MV-4-11 (cell line): ENCODE results near the gene ADK.
"Not testable (repeated sequence)": the region's sequence is repeated elsewhere in the genome, so short reads cannot be mapped to it uniquely, and the experiment has no call there.

ENCODE experiments used
- DNase-seq: peaks from one replicate; lab custom pipeline; 2025; lab: John Stamatoyannopoulos, UW

The ADK gene

DNA sequence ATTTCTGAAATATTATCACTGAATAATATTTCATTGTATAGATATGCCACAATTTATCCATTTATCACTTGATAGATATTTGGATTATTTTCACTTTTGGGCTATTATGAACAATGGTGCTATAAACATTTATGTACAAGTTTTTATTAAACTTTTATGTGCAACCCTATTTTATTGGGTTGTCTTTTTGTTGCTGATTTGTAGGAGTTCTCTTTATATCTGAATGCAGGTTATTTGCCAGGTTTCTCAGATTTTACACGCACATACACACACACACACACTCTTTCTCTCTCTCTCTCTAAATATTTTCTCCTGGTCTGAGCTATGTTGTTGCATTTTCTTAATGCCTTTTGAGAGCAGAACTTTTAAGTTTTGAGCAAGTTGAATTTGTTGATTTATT is 36.2 kb downstream of the ADK start:
- no peak for DNase-seq

DNA sequence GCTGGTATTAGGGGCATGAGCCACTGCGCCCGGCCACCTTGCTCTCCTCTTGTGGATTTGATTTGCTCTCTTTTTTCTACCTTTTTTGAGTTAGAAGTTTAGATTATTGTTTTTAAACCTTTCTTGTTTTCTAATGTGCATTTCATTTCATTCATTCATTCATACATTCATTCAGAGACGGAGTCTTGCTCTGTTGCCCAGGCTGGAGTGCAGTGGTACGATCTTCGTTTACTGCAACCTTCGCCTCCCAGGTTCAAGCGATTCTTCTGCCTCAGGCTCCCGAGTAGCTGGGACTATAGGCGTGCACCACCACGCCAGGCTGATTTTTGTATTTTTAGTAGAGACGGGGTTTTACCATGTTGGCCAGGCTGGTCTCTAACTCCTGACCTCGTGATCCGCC is 37.6 kb downstream of the ADK start:
- not testable (repeated sequence) for DNase-seq

DNA sequence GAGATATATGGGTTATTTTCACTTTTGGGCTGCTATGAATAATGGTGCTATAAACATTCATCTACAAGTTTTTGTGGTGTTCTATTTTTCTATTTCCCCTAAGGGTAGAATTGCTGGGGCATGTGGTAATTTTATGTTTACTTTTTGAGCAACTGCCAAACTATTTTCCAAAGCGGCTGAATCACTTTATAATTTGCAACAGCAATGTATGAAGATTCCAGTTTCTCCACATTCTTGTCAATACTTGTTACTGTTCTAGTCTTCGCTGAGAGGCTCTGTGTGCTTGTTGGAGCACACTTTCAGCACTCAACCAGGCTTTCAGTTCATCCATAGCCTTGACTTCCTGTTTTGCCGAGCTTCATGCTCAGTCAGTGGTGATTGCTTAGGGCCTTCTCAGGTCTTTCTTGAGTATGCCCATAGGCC is 39.0 kb downstream of the ADK start:
- DNase-seq: peak; percentile 72

DNA sequence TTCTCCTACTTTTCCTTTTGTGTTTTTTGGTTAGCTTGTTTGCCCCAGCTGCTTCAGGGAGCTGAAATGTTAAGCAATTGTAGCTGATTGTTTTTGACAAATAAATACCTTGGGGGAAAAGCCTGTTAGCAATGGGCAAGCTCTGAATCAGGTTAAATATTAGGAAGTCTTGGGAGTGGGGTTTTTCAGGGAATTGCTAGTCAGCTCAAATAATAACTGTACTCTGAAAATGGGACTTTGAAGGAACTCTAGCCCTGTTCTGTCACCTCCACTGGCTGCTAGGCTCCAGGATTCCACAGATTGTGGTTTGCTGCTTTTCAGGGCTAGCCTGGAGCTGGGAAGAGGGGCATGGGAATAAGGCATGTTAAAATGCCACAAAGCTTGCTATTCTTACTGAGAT is 39.5 kb downstream of the ADK start:
- no peak for DNase-seq

DNA sequence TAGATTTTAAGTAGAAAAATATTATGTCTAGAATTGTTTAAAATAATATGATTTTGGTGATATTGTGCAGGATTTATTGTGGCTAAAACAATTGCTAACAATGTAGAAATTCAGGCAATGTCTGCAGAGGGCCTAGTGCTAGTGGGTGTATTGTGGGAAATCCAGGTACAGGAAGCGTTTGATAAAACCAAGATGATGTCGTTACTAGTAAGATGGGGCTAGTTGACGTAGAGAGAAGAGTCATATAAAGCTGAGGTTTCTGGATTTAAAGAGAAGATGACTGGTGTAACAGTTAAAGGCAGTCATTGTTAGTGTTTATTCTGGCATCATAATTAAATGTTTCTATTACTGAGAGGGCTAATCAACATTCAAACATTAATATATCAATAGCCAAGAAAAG is 43.5 kb downstream of the ADK start:
- DNase-seq: no peak

DNA sequence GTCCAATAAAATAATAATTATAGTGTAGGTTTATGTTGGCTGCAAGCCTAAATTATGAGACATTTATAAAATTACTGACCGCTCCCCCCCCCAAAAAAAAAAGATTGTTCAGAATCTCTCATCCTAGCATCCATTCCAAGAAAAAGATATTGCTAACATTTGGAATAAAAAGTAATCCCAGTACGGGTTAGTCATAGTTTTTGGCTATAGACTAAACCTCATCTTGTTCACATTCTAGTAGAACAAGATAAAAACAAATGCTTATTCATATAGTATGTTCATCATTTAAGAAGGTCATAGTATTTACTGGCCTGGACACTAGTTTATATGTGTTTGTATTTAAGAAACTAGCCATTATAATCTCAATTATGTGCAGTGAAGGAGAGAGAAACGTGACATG is 44.0 kb downstream of the ADK start:
- no peak for DNase-seq

DNA sequence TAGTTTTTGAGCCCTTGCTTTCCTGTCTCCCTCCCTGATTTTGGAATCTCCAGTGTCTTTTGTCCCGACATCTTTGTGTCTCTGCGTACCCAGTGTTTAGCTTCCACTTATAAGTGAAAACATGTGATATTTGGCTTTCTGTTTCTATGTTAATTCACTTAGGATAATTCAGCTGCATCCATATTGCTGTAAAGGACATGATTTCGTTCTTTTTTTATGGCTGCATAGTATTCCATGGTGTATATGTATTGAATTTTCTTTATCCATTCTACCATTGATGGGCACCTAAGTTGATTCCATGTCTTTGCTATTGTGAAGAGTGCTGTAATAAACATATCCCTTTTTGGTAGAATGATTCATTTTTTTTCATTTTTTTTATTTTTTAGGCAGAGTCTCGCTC is 48.3 kb downstream of the ADK start:
- DNase-seq: no peak

DNA sequence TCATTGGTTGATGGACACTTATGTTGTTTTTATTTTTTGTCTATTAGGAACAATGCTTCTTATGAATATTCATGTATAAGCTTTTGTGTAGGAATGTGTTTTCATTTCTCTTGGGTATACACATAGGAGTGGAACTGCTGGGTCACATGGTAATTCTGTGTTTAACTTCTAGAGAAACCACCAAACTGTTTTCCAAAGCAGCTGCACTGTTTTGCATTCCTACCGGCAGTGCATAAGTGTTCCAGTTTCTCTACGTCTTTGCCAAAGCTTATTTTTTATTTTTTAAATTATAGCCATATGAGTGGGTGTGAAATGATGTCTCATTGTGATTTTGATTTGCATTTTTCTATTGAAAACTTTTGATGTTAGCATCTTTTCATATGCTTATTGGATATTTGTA is 51.3 kb downstream of the ADK start:
- no peak for DNase-seq

DNA sequence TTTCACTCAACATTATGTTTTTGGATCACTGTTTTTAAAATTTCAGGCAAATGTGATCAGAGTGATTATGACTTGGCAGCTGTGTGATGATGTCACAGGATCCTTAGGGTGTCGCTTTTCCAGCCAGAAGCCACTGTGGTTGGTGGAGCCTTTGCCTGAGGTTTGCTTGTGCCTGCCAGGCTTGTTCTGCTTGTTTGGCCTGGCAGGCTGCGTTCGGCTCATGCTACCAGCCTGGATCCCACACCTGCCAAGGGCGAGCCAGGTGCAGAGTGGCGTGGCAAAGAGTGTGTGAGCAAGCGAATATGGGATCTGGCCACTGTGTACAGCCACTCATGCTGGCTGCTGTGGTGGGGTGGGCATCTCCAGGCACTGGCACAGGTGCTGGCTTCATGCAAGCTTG is 55.7 kb downstream of the ADK start:
- no peak for DNase-seq

DNA sequence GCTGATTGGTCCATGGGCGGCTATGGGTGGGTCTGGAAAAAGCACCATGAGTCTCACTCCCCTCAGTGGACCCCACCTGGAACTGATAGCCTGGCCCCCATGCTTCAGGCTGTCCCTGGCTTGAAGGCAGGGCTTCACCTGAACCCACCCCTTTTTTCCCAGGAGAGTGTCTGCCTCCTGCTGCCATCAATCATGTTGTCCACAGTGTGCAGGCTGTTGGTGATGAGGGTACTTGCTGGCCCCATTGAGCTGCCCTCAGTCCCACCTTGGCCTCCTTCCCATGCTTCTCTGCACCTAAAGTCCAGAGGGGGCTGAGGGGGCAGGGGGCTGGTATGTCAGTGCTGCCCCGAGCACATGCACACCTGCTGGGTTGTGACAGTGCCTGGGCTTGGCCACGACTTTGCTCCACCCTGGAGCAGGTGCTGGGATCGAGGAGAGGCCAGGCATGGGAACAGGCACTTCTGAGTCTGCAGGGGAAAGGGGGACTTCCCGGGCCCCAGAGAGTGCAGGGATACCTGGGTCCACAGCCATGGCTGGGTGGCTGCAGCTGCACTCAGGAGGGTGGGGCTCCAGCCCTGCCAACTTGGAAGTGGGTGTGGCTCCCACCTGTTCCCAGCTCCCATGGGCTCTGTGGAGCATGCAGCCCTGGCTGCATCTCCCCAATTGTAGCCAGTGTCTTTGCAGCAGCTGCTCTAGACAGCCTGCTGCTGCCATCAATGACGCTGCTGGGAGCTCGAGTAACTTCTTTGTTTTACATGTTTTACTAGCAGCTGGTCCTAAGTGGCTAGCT is 56.9 kb downstream of the ADK start:
- no peak for DNase-seq

DNA sequence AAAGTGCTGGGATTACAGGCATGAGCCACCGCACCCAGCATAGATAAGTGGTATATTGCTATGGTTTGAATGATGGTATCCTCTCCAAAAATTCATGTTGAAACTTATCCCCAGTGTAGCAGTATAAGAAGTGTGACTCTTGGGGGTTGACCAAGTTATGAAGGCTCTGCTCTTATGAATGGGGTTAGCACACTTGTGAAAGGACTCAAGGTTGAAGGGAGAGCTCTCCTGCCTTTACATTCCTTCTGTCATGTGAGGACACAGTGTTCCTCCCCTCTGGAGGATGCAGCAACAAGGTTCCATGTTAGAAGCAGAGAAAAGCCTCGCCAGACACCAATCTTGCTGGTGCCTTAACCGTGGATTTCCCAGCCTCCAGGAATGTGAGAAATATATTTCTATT is 58.0 kb downstream of the ADK start:
- no peak for DNase-seq

DNA sequence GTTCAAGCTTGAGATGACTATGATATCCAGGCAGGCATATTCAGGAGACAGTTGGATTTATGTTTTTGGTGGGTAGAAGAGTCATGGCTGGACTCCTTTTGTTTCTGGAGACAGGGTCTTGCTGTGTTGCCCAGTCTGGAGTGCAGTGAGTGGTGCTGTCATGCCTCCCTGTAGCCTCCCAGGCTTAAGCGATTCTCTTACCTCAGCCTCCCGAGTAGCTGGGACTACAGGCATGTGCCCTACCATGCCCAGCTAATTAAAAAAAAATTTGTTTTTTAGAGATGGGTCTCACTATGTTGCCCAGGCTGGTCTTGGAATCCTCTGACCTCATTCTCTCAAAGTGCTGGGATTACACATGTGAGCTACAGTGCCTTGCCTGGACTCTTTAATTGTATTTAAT is 62.0 kb downstream of the ADK start:
- DNase-seq: no peak

DNA sequence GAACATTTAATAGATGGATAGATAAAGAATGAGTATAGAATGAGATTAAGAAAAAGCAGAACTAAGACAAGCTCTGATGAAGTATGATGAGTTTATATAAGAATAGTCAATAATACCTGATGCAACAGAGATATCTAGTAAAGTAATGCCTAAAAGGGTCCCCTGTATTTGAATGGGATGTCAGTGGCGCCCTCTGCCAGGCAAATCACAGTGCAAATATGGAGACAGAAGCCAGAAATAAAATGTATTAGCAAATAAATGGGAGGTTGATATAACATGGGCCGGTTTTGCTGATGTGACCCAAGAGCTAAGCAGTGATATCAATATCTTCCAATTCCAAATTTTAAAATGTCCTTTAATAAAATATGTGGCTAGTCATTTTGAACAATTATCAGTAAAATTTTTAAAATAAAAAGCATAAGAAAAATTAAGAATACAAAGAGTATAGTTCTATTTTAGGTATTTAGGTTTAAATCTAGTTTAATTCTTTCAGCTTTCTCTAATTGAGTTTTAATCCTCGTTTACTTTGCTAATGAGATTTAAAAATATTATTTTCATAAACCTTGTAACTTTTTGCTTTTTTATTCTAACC is 62.6 kb downstream of the ADK start:
- peak; percentile 22 for DNase-seq

DNA sequence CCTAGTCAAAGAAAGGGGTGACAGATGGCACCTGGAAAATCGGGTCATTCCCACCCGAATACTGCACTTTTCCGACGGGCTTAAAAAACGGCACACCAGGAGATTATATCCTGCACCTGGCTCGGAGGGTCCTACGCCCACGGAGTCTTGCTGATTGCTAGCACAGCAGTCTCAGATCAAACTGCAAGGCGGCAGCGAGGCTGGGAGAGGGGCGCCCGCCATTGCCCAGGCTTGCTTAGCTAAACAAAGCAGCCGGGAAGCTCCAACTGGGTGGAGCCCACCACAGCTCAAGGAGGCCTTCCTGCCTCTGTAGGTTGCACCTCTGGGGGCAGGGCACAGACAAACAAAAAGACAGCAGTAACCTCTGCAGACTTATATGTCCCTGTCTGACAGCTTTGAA is 66.1 kb downstream of the ADK start:
- DNase-seq: not testable (repeated sequence)

DNA sequence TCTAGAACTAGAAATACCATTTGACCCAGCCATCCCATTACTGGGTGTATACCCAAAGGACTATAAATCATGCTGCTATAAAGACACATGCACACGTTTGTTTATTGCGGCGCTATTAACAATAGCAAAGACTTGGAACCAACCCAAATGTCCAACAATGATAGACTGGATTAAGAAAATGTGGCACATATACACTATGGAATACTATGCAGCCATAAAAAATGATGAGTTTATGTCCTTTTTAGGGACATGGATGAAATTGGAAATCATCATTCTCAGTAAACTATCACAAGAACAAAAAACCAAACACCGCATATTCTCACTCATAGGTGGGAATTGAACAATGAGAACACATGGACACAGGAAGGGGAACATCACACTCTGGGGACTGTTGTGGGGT is 71.4 kb downstream of the ADK start:
- not testable (repeated sequence) for DNase-seq

DNA sequence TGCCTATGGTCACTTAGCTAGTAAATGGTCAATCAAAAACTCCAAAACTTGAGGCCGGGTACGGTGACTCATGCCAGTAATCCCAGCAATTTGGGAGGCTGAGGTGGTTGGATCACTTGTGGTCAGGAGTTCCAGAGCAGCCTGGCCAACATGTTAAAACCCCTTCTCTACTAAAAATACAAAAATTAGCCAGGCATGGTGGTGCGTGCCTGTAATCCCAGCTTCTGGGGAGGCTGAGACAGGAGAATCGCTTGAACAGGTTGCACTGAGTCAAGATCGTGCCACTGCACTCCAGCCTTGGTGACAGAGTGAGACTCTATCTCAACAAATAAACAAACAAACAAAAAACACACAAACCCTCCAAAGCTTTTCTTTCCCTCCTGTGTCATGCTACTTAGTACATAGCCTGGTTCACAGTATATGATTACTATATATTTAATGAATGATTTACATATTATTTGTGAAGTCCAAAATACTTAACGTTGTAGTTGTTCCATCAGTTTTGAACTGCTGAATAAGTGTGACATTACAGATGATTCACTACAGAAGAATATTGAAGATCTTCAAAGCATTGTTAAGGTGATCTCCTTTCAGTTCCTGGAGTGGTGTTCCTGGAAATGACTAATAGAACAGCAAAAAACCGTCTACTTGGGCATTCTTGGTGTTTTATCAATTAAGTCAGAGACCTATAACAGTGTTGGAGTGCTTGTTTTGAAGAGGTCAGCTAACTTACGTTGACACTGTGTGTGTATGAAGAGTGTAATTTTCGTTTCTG is 72.9 kb downstream of the ADK start:
- DNase-seq: peak; percentile 9

DNA sequence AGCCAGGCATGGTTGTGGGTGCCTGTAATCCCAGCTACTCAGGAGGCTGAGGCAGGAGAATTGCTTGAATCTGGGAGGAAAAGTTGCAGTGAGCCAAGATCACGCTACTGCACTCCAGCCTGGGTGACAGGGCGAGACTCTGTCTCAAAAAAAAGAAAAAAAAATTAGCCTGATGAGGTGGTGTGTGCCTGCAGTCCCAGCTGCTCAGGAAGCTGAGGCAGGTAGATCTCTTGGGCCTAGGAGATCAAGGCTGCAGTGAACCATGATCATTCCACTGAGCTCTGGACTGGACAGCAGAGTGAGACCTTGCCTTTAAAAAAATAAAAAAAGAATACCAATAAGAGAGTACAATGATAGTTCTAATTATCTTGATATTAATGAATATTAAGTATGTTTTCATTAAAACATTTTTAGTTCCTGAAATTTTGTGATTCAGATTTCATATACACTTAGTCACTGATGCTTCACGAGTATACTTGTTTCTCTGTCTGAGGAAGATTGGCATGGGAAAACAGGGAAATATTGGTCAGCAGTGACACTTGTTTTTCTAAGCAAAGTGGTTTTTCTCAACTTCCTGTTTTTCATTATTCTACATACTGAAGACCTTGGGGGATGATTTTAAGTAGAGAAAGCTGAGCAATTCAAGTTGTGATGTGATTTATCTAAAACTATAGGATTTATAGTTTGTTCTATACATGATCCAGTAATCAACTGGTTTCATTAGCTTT is 76.8 kb downstream of the ADK start:
- peak; percentile 71 for DNase-seq

DNA sequence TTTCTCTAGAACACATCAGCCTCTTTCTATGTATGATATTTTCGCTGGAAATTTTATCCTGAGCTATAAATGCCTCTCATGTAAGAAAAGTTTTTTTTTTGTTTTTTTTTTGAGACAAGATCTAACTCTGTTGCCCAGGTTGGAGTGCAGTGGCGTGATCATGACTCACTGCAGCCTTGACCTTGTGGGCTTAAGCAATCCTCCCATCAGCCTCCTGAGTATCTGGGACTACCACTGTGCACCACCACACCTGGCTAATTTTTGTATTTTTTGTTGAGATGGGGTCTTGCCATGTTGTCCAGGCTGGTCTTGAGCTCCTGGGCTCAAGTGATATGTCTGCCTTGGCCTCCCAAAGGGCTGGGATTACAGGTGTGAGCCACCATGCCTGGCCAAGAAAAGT is 80.4 kb downstream of the ADK start:
- no peak for DNase-seq

DNA sequence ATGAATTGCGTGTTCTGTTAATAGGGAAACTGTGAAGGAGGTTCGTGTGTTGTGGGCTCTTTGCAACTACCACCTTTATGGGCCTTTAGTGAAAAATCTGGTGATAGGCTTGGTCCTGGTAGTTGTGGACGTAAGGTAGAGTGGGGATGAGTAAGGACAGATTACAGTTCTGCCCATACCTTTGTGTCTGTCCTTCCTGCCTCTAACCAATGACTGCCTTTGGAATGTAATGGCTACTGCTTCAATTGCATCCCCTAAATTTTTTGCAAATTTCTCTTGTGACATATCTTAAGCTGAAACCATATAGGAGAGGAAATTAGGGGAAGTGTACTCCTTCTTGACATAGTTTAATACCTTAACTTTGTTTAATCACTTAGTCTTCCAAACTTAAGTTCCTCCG is 82.3 kb downstream of the ADK start:
- DNase-seq: no peak

DNA sequence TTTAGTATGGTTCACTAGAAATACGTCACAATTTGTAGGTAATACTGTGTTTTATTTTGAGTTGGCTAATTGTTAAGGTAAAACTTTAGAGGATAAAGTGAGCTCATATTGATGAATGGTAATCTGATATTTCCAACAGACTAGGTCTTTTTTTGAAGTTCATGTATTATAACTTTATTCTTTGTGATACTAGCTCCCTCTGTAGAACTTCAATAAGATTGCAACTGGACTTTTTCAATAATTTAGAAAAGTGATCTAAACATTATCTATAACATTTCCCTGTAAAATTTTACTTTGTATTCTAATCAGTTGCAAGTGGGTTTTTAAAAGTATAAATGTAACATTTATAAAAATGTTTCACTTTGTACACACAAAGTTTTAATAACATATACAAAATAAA is 83.5 kb downstream of the ADK start:
- DNase-seq: no peak

DNA sequence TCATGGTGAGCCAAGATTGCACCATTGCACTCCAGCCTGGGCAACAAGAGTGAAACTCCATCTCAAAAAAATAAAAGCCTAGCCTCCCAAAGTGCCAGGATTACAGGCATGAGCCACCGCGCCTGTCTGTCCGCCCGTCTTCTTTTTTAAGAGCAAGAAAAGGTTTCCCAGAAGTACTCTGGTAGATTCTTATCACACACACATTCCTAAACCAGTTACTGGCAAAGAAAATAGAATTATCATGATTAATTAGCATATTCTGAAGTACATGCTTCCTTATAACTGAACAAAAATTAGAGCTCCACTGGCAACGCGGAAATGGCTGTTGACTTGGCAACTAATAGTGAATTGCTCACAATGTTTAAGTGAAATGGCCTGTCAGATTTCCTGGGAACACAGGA is 87.0 kb downstream of the ADK start:
- DNase-seq: no peak

DNA sequence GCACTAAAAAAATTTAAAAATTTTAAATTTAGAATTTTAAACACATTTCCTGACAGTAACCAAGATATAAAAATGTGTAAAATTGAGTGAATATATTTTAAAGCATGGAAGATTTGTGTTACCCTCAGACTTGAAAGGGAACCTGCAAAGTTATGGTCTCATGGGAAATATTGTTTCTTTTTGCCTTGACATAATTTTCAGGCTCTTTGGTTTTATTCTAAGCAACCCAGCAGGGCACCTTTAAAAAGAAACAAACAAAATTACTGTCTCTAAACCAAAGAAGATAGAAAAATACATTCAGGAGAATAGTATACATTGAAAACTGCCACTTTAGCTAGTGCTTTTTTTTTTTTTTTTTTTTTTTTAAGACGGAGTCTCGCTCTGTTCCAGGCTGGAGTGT is 87.5 kb downstream of the ADK start:
- DNase-seq: no peak

DNA sequence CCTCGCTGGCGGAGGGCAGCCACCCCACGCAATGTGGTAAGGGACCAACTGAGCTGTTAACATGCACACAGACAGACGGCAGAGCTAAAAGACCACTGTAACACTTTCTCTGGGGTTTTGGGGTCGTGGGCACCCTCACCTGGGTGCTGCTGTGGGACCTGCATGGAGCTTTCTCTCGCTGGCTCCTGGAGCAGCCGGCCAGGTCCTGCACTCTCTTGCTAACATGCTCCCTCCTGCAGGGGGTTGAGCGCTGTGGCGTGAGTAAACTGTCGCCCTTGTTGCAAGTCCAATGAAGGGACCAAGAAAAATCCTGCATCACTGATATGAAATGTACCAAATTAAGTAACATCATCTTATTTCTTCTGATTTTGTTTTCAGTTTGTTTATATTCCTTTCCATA is 92.0 kb downstream of the ADK start:
- DNase-seq: no peak
